HepG2 (cell line): ENCODE measurements around the gene LEMD3. TPM values are rescaled to one million over a fixed set of nuclear protein-coding genes. Genes with fewer than 3 reads are reported as not detected.

Experiments used
- ATAC-seq: fragments of 200-7000 bp; cut with Tn5 transposase; 3 replicates; pipeline ENCODE4 v1.9.1; 2020; ENCODE audit warnings: mild to moderate bottlenecking, moderate library complexity
- BruUV-seq: library from RNA; stranded (reverse); fragments of 400-500 nt; replicated peaks from 2 replicates; lab custom pipeline; 2021; lab: Mats Ljungman, UMichigan
- CTCF ChIA-PET: fragments of 300-600 bp; formaldehyde crosslinking; extraction: SDS; loops from one replicate; lab custom pipeline; 2021; ENCODE audit warnings: low total read pairs, inconsistent platforms, low intra/inter-chr PET ratio; lab: Yijun Ruan, JAX
- POLR2A ChIA-PET: fragments of 350-600 bp; sonication (Branson Sonifier 250); formaldehyde crosslinking; loops from one replicate; lab custom pipeline; 2020; ENCODE audit warnings: antibody characterized with exemption, inconsistent platforms; lab: Yijun Ruan, JAX
- DNase-seq: peaks from one replicate; pipeline ENCODE4 v3.0.0-alpha.2; 2015; ENCODE audit warnings: low spot score
- FAIRE-seq: peaks from 3 replicates; lab custom pipeline; 2011; peaks lifted over from hg19 to GRCh38; lab: Jason Lieb, UNC
- H2AFZ ChIP-seq: one replicate; pipeline ENCODE4 v1.6.1; 2011; ENCODE audit warnings: low read length, inconsistent platforms
- H3K27ac ChIP-seq: fragments of 300-600 bp; 3 replicates; pipeline ENCODE4 v1.8.0; 2011; ENCODE audit warnings: mixed run types, mild to moderate bottlenecking, mixed read lengths, low read length, inconsistent platforms; ENCODE audit not compliant: insufficient read depth; ENCODE audit errors: extremely low read length
- H3K27me3 ChIP-seq, 2 experiments: fragments of 200-600 bp in 1 of 2; 2 replicates in 1 of 2; 3 replicates in 1 of 2; pipeline versions ENCODE4 v1.6.0 to v1.8.0; 2011; ENCODE audit warnings: low read length in 2 of 2, mild to moderate bottlenecking in 2 of 2, moderate library complexity in 2 of 2, inconsistent platforms in 1 of 2; ENCODE audit not compliant: insufficient read depth in 2 of 2, control insufficient read depth in 1 of 2
- H3K36me3 ChIP-seq, 2 experiments: fragments of 200-600 bp in 1 of 2; replicated peaks in 1 of 2; 2 replicates in 1 of 2; 3 replicates in 1 of 2; pipeline versions ENCODE4 v1.5.1 to v1.8.0; 2011; ENCODE audit warnings: low read length in 2 of 2, inconsistent platforms in 1 of 2; ENCODE audit not compliant: insufficient read depth in 2 of 2, control insufficient read depth in 1 of 2
- H3K4me1 ChIP-seq: 2 replicates; pipeline ENCODE4 v1.5.1; 2012; ENCODE audit warnings: low read length, inconsistent platforms; ENCODE audit not compliant: insufficient read depth
- H3K4me2 ChIP-seq: 2 replicates; pipeline ENCODE4 v1.6.0; 2011; ENCODE audit warnings: low read depth, low read length, inconsistent platforms
- H3K4me3 ChIP-seq, 3 experiments: fragments of 200-600 bp in 1 of 3; sonication (generic), shearing (Covaris generic) in 1 of 3; replicated peaks in 1 of 3; 2 replicates each; pipeline ENCODE4 v1.5.1; 2011 to 2016; ENCODE audit warnings: low read length in 3 of 3, inconsistent platforms in 2 of 3, low read depth in 2 of 3, mild to moderate bottlenecking in 2 of 3, control low read depth in 1 of 3, mixed read lengths in 1 of 3; ENCODE audit not compliant: insufficient read depth in 1 of 3
- H3K79me2 ChIP-seq: one replicate; pipeline ENCODE4 v1.6.1; 2011; ENCODE audit warnings: low read length, inconsistent platforms; ENCODE audit not compliant: insufficient read depth
- H3K9ac ChIP-seq: 2 replicates; pipeline ENCODE4 v1.6.0; 2011; ENCODE audit warnings: mild to moderate bottlenecking, low read depth, low read length, inconsistent platforms; ENCODE audit not compliant: insufficient read depth
- H3K9me3 ChIP-seq: 2 replicates; pipeline ENCODE4 v1.5.1; 2012; ENCODE audit warnings: mild to moderate bottlenecking, low read length
- H4K20me1 ChIP-seq: 2 replicates; pipeline ENCODE4 v1.6.0; 2011; ENCODE audit warnings: inconsistent platforms, mild to moderate bottlenecking, low read length, moderate library complexity; ENCODE audit not compliant: insufficient read depth
- ETS1 ChIP-seq: sonication (generic); formaldehyde crosslinking; IDR thresholded peaks from 2 replicates; pipeline ENCODE4 v1.4.0; 2020; ENCODE audit warnings: missing genetic modification reagents
- GABPA ChIP-seq, 2 experiments: IDR thresholded peaks; 2 replicates each; pipeline ENCODE4 v1.6.1; 2011 to 2016; ENCODE audit warnings: low read depth in 2 of 2, low read length in 1 of 2, missing biosample characterization in 1 of 2, missing genetic modification characterization in 1 of 2
- IRF1 ChIP-seq: sonication (generic); formaldehyde crosslinking; IDR thresholded peaks from 2 replicates; pipeline ENCODE4 v1.4.0; 2020; ENCODE audit warnings: low read depth, mild to moderate bottlenecking, missing genetic modification reagents
- KLF9 ChIP-seq: IDR thresholded peaks from 2 replicates; pipeline ENCODE4 v1.6.1; 2016; ENCODE audit warnings: low read depth
- KMT2B ChIP-seq: IDR thresholded peaks from 2 replicates; pipeline ENCODE4 v1.6.1; 2016; ENCODE audit warnings: missing genetic modification reagents, missing compliant biosample characterization
- MEIS1 ChIP-seq: sonication (generic); formaldehyde crosslinking; IDR thresholded peaks from 2 replicates; pipeline ENCODE4 v1.9.0; 2021; ENCODE audit warnings: mild to moderate bottlenecking, missing genetic modification reagents, moderate library complexity, borderline replicate concordance
- STAT5B ChIP-seq: sonication (generic); formaldehyde crosslinking; IDR thresholded peaks from 2 replicates; pipeline ENCODE4 v1.4.0; 2020; ENCODE audit warnings: missing genetic modification reagents
- XBP1 ChIP-seq: sonication (generic); formaldehyde crosslinking; IDR thresholded peaks from 2 replicates; pipeline ENCODE4 v1.5.0; 2020; ENCODE audit warnings: missing genetic modification reagents
- ZKSCAN1 ChIP-seq: fragments of 150-350 bp; IDR thresholded peaks from 2 replicates; pipeline ENCODE4 v1.6.1; 2014; ENCODE audit warnings: low read length
- ZNF10 ChIP-seq: sonication (generic); formaldehyde crosslinking; IDR thresholded peaks from 2 replicates; pipeline ENCODE4 v1.4.0; 2020; ENCODE audit warnings: mild to moderate bottlenecking, low read depth, missing genetic modification reagents, borderline replicate concordance
- ZNF503 ChIP-seq: sonication (generic); formaldehyde crosslinking; IDR thresholded peaks from 2 replicates; pipeline ENCODE4 v1.4.0; 2020; ENCODE audit warnings: missing genetic modification reagents
- ZNF740 ChIP-seq: sonication (generic); formaldehyde crosslinking; IDR thresholded peaks from 2 replicates; pipeline ENCODE4 v1.4.0; 2020; ENCODE audit warnings: missing genetic modification reagents
- ZNF883 ChIP-seq: sonication (generic); formaldehyde crosslinking; IDR thresholded peaks from 2 replicates; pipeline ENCODE4 v1.5.1; 2020; ENCODE audit warnings: mild to moderate bottlenecking, missing genetic modification reagents; ENCODE audit errors: not compliant biosample characterization
- WGBS: methylation state at CpG from one replicate; pipeline ENCODE4 v1.1.6; 2017; ENCODE audit warnings: low lambda C conversion rate; 5-methylcytosine and 5-hydroxymethylcytosine counted together
- in situ Hi-C: cut with HindIII; loops from 2 replicates; pipeline ENCODE4 v1.10.0; 2017; ENCODE audit warnings: low pct_unique_long_range_greater_than_20kb; ENCODE audit not compliant: extremely low pct_ligation_motif_present
- intact Hi-C: fragments of 100-400 bp; cut with micrococcal nuclease; formaldehyde crosslinking; loops from one replicate; pipeline ENCODE4 v1.10.0; 2022; ENCODE audit not compliant: unreplicated experiment
- polyA plus RNA-seq, 8 experiments: library from polyadenylated mRNA; depleted of rRNA in 3 of 8; stranded (reverse) in 7 of 8; unstranded in 1 of 8; fragments of >200 nt; fragmentation: Illumina TruSeq in 4 of 8; extraction: Trizol in 4 of 8; gene quantifications; 2 replicates each; pipeline versions ENCODE4 v1.2.1 to v1.2.3, GENCODE V29; 2011 to 2016; ENCODE audit warnings: low read depth in 4 of 8, missing spikeins in 1 of 8, mixed read lengths in 1 of 8; ENCODE audit not compliant: insufficient read depth in 1 of 8
- total RNA-seq, 5 experiments: library from RNA; depleted of rRNA; stranded (reverse); fragments of >200 nt; fragmentation: Illumina TruSeq; extraction: Trizol; gene quantifications; 2 replicates each; pipeline ENCODE4 v1.2.3, GENCODE V29; 2016; ENCODE audit warnings: low read depth in 1 of 5

Gene LEMD3
- total and polyA plus RNA-seq, 2 of the 13 experiments (the other 11 are each of a cell fraction or from before 2014, with no cell fraction given) = 9.3 to 18.7 TPM

- Histone ChIP-seq H3K27me3 (no peaks in the 10 kb centered on the region; a peak in 2 of 5 replicates), H3K4me1 (no peaks in the 10 kb centered on the region), H3K79me2 (no peaks in the 10 kb centered on the region), H2AFZ (no peak overlapping the region), H4K20me1 (no peaks in the 10 kb centered on the region), H3K4me3 (no peak overlapping the region), H3K4me2 (no peak overlapping the region), H3K9me3 (no peaks in the 10 kb centered on the region), H3K36me3 (no peaks in the 10 kb centered on the region), H3K9ac (no peak overlapping the region), H3K27ac (no peak overlapping the region)
- ChIA-PET POLR2A (no interaction called here), CTCF (no interaction called here)
- BruUV-seq = no TSS peak
- no peak for FAIRE-seq
- DNase-seq = no peak
- 44% methylated on average over 1 of the region's 1 CpG for WGBS
- in situ Hi-C loops = no loop called here
- TF ChIP-seq ZNF740 (CRISPR knock-in tag) (no peak), ZKSCAN1 (no peak), MEIS1 (no peak), ZNF883 (CRISPR knock-in tag) (no peak), GABPA (IDR thresholded peaks at IDR 0.05; ENCODE audit: low read depth, low read length) (no peak), GABPA (CRISPR knock-in tag; IDR thresholded peaks at IDR 0.05; ENCODE audit: low read depth) (no peak), ZNF10 (CRISPR knock-in tag) (no peak), IRF1 (CRISPR knock-in tag) (no peak), ETS1 (CRISPR knock-in tag) (no peak), XBP1 (no peak), STAT5B (CRISPR knock-in tag) (no peak), KLF9 (CRISPR knock-in tag) (no peak), KMT2B (CRISPR knock-in tag) (no peak), ZNF503 (CRISPR knock-in tag) (no peak)
- intact Hi-C loops = no loop called here
- ATAC-seq = no peak
Observed at GRCh38 chr12:65152596-65152995, 16.8 kb upstream of the LEMD3 start.
